Testis (tissue), 3 donors: Measurements from ENCODE around the gene CRIP2. TPM values are rescaled to one million over a fixed set of nuclear protein-coding genes. Genes with fewer than 3 reads are reported as not detected.

Experiments used
- DNase-seq: peaks from one replicate; pipeline ENCODE4 v3.0.0-alpha.2; 2019
- H3K27ac ChIP-seq, 2 donors: fragments of 200-600 bp; sonication (generic); one replicate each; pipeline ENCODE4 v1.5.1; 2019
- H3K27me3 ChIP-seq: fragments of 200-600 bp; sonication (generic); one replicate; pipeline ENCODE4 v1.5.1; 2019
- H3K36me3 ChIP-seq: fragments of 200-600 bp; sonication (generic); one replicate; pipeline ENCODE4 v1.5.1; 2017; ENCODE audit warnings: low read depth; ENCODE audit errors: missing control alignments
- H3K4me1 ChIP-seq: fragments of 200-600 bp; sonication (generic); one replicate; pipeline ENCODE4 v1.5.1; 2019
- H3K4me3 ChIP-seq, 2 donors: fragments of 200-600 bp; sonication (generic); one replicate each; pipeline ENCODE4 v1.5.1; 2017 to 2019
- H3K9me3 ChIP-seq: fragments of 200-600 bp; sonication (generic); one replicate; pipeline ENCODE4 v1.5.1; 2017
- POLR2A ChIP-seq: fragments of 450-650 bp; IDR thresholded peaks from one replicate; pipeline ENCODE4 v1.6.1; 2017; ENCODE audit warnings: antibody characterized with exemption, mild to moderate bottlenecking, moderate library complexity
- WGBS, 2 donors: methylation state at CpG; one replicate each; pipeline ENCODE4 v1.1.5; 2018; 5-methylcytosine and 5-hydroxymethylcytosine counted together
- intact Hi-C: fragments of 100-400 bp; cut with DNase I; formaldehyde crosslinking; loops from one replicate; pipeline ENCODE4 v1.15.1; 2023; ENCODE audit warnings: low total_unique reads
- polyA plus RNA-seq: library from polyadenylated mRNA; stranded (reverse); fragments of 350-450 nt; fragmentation: Illumina TruSeq; extraction: RNeasy Lipid Tissue Mini Kit (QIAGEN cat#74804); gene quantifications from one replicate; pipeline ENCODE4 v1.2.3, GENCODE V29; 2014; ENCODE audit warnings: low read depth, low replicate concordance; ENCODE audit not compliant: insufficient read depth
- total RNA-seq, 2 donors: library from RNA; depleted of rRNA; stranded (reverse); fragments of >200 nt; gene quantifications; one replicate each; pipeline ENCODE4 v1.2.3, GENCODE V29; 2016
- TF ChIP-seq, protein P1 (sequence below), 3 experiments: fragments of 450-650 bp in 2 of 3; fragments of 200-600 bp in 1 of 3; sonication (generic) in 1 of 3; IDR thresholded peaks; one replicate each; pipeline ENCODE4 v1.5.1; 2016 to 2019; ENCODE audit warnings: antibody characterized with exemption in 3 of 3, mild to moderate bottlenecking in 2 of 3, moderate library complexity in 1 of 3

The CRIP2 gene
- total and polyA plus RNA-seq, 3 donors from 2014 or later = 114 to 159 (median 121) TPM

DNA sequence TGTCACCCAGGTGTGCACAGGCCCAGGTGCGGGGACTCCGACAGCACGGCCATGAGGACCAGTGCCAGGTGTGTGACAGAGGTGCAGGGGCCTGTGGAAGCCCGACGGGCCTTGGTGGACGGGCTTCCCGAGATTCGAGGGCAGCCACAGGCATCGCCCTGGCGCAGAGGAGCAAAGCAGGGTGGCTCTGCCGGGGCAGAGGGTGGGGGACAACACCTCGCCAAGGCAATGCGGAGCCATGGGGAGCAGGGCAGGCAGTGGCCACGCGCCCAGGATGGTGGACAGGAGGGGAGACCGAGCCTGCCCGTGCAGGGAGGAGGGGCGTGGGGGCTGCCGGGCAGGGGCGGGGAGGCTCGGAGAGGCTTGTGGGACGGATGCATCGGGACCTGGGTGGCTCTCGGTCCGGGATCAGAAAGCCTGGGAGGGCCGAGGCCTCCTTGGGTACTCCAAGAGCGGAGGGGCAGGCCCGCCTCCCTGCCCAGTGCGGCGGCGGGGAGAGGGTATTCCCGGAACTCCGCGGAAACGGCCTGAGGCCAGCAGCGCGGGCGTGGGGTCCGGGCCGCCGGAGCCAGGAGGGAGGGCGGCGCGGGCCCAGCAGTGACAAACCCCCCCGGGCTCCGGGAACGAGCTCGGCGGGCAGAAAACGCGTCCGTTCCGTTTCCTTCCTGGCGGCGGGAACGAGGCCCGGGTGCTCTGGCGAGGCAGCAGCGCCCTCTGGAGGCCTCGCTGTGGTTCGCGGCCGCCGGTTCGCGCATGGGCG is 53.4 kb downstream of the CRIP2 start:
- Histone ChIP-seq H3K27ac (peak overlapping the region in 1 of 2 donors; percentile 2), H3K9me3 (no peaks in the 10 kb centered on the region), H3K27me3 (no peaks in the 10 kb centered on the region), H3K4me3 (peak overlapping the region; percentile 56 to 71), H3K36me3 (no peaks in the 10 kb centered on the region), H3K4me1 (peaks cover 22% of the 10 kb centered on the region)
- peak; percentile 75 for DNase-seq
- TF ChIP-seq POLR2A = no peak
- TF ChIP-seq, protein P1, sequence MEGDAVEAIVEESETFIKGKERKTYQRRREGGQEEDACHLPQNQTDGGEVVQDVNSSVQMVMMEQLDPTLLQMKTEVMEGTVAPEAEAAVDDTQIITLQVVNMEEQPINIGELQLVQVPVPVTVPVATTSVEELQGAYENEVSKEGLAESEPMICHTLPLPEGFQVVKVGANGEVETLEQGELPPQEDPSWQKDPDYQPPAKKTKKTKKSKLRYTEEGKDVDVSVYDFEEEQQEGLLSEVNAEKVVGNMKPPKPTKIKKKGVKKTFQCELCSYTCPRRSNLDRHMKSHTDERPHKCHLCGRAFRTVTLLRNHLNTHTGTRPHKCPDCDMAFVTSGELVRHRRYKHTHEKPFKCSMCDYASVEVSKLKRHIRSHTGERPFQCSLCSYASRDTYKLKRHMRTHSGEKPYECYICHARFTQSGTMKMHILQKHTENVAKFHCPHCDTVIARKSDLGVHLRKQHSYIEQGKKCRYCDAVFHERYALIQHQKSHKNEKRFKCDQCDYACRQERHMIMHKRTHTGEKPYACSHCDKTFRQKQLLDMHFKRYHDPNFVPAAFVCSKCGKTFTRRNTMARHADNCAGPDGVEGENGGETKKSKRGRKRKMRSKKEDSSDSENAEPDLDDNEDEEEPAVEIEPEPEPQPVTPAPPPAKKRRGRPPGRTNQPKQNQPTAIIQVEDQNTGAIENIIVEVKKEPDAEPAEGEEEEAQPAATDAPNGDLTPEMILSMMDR (IDR thresholded peaks at IDR 0.05) = peak; percentile 69 to 82 (median 80)
- WGBS, 2 donors = 4% methylated on average over 11 to 45 of the region's 67 CpGs
- intact Hi-C loops = loop anchor here (5.0 kb wide), 1 partner anchor 326 kb away; no protein-coding TSS in a partner anchor

DNA sequence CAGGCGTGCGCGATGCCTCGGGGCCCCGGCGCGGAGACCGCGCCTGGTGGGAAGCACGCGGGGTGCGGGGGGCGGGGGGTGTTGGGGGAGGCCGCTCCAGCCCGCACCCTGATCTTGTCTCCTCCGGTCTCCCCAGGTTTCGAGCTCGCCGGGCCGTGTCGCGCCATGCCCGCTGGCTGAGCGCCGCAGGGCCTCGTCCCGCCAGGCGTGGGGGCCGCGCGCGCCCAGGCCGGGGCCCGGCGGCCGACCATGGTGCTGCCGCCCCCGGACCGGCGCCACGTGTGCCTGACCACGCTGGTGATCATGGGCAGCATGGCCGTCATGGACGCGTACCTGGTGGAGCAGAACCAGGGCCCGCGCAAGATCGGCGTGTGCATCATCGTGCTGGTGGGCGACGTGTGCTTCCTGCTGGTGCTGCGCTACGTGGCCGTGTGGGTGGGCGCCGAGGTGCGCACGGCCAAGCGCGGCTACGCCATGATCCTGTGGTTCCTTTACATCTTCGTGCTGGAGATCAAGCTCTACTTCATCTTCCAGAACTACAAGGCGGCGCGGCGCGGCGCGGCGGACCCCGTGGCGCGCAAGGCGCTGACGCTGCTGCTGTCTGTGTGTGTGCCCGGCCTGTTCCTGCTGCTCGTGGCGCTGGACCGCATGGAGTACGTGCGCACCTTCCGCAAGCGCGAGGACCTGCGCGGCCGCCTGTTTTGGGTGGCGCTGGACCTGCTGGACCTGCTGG is 54.1 kb downstream of the CRIP2 start:
- Histone ChIP-seq H3K9me3 (no peaks in the 10 kb centered on the region), H3K27ac (no peak overlapping the region), H3K36me3 (no peaks in the 10 kb centered on the region), H3K27me3 (no peaks in the 10 kb centered on the region), H3K4me3 (peak overlapping the region; percentile 56 to 71), H3K4me1 (peaks cover 22% of the 10 kb centered on the region)
- no peak for DNase-seq
- intact Hi-C loops = loop anchor here (5.0 kb wide), 1 partner anchor 326 kb away; no protein-coding TSS in a partner anchor
- WGBS, 2 donors = 29 to 34% methylated on average over 13 to 63 of the region's 89 CpGs
- no peak for TF ChIP-seq POLR2A
- TF ChIP-seq, protein P1 (IDR thresholded peaks at IDR 0.05) = peak in 1 of 3 experiments; percentile 2

DNA sequence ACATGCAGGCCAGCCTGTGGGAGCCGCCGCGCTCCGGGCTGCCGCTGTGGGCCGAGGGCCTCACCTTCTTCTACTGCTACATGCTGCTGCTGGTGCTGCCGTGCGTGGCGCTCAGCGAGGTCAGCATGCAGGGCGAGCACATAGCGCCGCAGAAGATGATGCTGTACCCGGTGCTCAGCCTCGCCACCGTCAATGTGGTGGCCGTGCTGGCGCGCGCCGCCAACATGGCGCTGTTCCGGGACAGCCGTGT is 54.6 kb downstream of the CRIP2 start:
- Histone ChIP-seq H3K36me3 (no peaks in the 10 kb centered on the region), H3K4me3 (peak overlapping the region in 1 of 2 donors; percentile 20), H3K27ac (no peak overlapping the region), H3K4me1 (peaks cover 22% of the 10 kb centered on the region), H3K9me3 (no peaks in the 10 kb centered on the region), H3K27me3 (no peaks in the 10 kb centered on the region)
- intact Hi-C loops = loop anchor here (5.0 kb wide), 1 partner anchor 327 kb away; no protein-coding TSS in a partner anchor
- WGBS, 2 donors = 20 to 42% methylated on average over 2 to 24 of the region's 24 CpGs
- no peak for DNase-seq
- TF ChIP-seq, protein P1 (IDR thresholded peaks at IDR 0.05) = no peak
- TF ChIP-seq POLR2A = no peak

Other genes with a start within 250 kb of the CRIP2 start
- 10 to 100 TPM; 84.1 to 97.6 TPM for gene BTBD6, start 226.3 kb upstream of the CRIP2 start, total RNA-seq
- gene BTBD6, start 226.3 kb upstream of the CRIP2 start, polyA plus RNA-seq = 120 TPM
- gene BRF1, start 173.8 kb upstream of the CRIP2 start, total RNA-seq = 100 to 1,000 TPM in 1 of 2 donors, 10 to 100 TPM in 1; 95.3 to 112 TPM
- 30.3 TPM for gene BRF1, start 173.8 kb upstream of the CRIP2 start, polyA plus RNA-seq
- 100 to 1,000 TPM; 167 to 174 TPM for gene PACS2, start 160.1 kb upstream of the CRIP2 start, total RNA-seq
- 99.2 TPM for gene PACS2, start 160.1 kb upstream of the CRIP2 start, polyA plus RNA-seq
- 1 to 10 TPM; 5.2 to 6.6 TPM for gene TEX22, start 76.3 kb upstream of the CRIP2 start, total RNA-seq
- gene TEX22, start 76.3 kb upstream of the CRIP2 start, polyA plus RNA-seq = 21.5 TPM
- gene MTA1, start 55.0 kb upstream of the CRIP2 start, total RNA-seq = 100 to 1,000 TPM; 118 to 120 TPM
- 135 TPM for gene MTA1, start 55.0 kb upstream of the CRIP2 start, polyA plus RNA-seq
- gene CRIP1, start 12.1 kb downstream of the CRIP2 start, total RNA-seq = 1 to 10 TPM; 3.0 to 4.4 TPM
- gene CRIP1, start 12.1 kb downstream of the CRIP2 start, polyA plus RNA-seq = 154 TPM
- 10 to 100 TPM; 16.4 to 16.7 TPM for gene TEDC1, start 16.4 kb downstream of the CRIP2 start, total RNA-seq
- 8.8 TPM for gene TEDC1, start 16.4 kb downstream of the CRIP2 start, polyA plus RNA-seq
- gene TMEM121, start 51.8 kb downstream of the CRIP2 start, total RNA-seq = 1 to 10 TPM; 3.7 to 4.8 TPM
- gene TMEM121, start 51.8 kb downstream of the CRIP2 start, polyA plus RNA-seq = 1.4 TPM